Right renal pelvis (tissue), 4 donors: ENCODE results near the gene DTL. TPM values are rescaled to one million over a fixed set of nuclear protein-coding genes. Genes with fewer than 3 reads are reported as not detected.
A peak's percentile ranks its signal among the peaks of the same experiment; 100 is the strongest.

Experiments
- DNase-seq, 4 donors: peaks; one replicate each; pipeline ENCODE4 v3.0.0-alpha.2; 2013; ENCODE audit warnings: low read depth in 4 of 4, low spot score in 3 of 4, missing footprints in 1 of 4
- polyA plus RNA-seq, 4 donors: library from polyadenylated mRNA; unstranded; fragments of 120-200 nt; gene quantifications; one replicate each; pipeline ENCODE4 v1.2.1, GENCODE V29; 2013; ENCODE audit not compliant: insufficient read length in 4 of 4

DTL gene
- polyA plus RNA-seq, 4 donors = 16.9 to 19.6 (median 19.1) TPM

DNA sequence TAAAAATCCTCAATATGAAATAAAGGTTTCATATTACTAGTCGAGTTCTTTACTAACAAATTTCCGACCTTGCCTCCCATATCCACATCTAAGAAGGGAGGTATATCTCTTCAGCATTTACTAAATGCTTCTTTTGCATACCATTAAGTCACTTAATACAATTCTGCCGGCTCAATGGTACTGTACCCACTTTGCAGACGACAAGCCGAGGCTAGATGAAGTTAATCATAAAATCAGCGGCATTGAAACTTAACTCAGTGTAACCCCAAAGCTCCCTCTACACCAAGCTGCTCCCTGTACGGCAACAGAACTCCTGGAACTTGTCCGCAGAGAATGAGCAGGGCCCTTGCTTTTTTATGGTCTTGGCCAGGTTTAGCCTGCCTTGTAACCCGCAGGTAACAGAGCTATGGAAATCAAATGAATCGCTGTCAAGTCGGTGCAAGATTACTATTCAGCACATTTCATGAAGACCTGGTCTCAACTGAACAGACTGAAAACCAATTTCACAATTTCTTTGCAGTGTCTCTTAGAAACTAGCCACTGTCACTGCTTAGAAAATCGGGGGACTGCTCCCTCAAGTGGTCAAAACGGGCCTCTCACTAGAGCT lies 929 bp upstream of the DTL start:
- DNase-seq = no peak

GRCh38 chr1:212035835-212036605 lies 472 bp downstream of the DTL start:
- DNase-seq = no peak

- DNase-seq = no peak
Observed at GRCh38 chr1:212037900-212038299, 2.4 kb downstream of the DTL start.

DNA sequence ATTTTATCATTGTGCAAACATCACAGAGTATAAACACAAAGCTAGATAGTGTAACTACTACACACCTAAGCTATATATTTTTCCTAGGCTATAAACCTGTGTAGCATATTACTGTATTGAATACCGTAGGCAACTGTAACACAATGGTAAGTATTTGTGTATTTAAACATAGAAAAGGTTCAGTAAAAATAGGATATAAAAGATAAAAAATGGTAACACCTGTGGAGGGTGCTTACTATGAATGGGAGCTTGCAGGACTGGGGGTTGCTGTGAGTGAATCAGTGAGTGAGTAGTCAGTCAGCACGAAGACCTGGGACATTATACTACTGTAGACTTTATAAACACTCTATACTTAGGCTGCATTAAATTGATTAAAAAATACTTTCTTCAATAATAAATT lies 4.1 kb downstream of the DTL start:
- DNase-seq = no peak

- no peak for DNase-seq
Observed at GRCh38 chr1:212040629-212041412, 5.3 kb downstream of the DTL start.

GRCh38 chr1:212042436-212042835 lies 6.9 kb downstream of the DTL start:
- DNase-seq = no peak

- no peak for DNase-seq
Observed at GRCh38 chr1:212044851-212045250, 9.3 kb downstream of the DTL start.

DNA sequence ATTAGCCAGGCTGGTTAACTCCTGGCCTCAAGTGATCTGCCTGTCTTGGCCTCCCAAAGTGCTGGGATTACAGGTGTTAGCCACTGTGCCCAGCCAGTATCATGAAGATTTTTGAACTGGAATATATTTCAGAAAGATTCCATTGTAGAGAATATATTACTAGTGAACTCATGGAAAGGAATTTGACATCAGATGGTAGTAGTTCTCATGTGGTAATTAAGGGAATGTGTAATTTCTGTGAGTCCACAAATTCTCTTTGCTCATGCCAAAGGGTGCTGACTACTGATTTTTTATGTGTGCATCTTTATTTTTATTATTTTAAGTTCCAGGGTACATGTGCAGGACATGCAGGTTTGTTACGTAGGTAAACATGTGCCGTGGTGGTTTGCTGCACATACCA lies 10.4 kb downstream of the DTL start:
- DNase-seq = no peak

DNA sequence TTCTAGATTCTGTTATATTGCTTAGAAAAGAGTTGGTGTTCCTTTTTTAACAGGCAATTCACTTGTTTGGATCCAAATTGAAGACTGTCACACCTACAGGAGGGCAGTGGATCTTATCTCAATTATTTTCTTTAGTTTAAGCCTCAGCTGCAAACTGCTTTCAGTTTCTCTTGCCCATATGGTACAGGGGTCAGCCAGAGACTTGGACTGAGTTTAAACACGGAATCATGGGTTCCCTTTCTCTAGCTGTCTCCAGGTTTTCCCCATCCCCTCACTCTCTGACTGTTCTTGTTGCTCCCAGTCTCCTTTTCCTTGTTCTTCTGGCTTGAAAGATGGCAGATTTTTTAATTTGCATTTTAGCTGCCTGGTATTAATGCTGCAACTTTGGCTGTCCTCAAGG lies 18.4 kb downstream of the DTL start:
- no peak for DNase-seq

DNA sequence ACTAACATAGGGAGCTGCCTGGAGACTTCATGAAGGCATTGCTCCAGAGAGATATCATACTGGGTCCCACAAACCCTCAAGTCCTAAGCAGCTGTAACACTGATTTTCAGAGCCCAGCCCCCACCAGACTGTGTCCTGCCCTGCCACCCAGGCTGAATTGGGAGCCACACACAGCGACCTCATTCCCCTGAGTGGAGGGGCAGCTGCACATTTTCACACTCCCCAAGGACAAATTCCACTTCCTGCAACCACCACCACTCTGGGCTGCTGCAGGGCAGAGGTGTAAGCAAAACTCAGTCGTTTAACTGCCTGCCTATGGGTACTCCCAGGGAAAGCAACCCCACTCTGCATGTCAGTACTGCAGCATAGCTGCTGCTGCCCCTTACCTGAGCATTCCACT lies 19.8 kb downstream of the DTL start:
- no peak for DNase-seq

DNA sequence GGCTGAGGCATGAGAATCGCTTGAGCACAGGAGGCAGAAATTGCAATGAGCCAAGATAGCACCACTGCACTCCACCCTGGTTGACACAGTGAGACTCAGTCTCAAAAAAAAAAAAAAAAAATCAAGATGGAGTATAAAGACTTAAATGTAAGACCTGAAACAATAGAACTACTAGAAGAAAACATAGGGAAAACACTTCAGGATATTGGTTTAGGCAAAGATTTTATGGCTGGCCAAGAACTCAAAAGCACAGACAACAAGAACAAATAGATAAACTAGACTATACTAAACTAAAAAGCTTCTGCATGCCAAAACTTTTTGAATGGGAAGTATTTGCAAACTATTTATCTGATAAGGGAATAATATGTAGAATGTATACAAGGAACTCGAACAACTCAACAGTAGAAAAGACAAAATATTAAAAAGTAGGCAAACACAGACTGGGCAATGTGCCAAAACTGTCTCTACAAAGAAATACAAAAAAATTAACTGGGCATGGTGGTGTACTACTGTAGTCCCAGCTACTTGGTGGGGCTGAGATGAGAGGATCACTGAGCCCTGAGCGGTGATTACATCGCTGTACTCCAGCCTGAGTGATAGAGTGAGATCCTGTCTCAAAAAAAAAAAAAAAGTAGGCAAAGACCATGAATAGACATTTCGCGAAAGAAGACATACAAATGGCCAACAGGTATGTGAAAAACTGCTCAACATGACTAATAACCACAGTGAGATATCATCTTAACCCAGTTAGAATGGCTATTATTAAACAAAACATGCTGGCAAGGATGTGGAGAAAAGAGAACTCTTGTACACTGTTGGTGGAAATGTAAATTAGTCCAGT lies 25.3 kb downstream of the DTL start:
- no peak for DNase-seq

DNA sequence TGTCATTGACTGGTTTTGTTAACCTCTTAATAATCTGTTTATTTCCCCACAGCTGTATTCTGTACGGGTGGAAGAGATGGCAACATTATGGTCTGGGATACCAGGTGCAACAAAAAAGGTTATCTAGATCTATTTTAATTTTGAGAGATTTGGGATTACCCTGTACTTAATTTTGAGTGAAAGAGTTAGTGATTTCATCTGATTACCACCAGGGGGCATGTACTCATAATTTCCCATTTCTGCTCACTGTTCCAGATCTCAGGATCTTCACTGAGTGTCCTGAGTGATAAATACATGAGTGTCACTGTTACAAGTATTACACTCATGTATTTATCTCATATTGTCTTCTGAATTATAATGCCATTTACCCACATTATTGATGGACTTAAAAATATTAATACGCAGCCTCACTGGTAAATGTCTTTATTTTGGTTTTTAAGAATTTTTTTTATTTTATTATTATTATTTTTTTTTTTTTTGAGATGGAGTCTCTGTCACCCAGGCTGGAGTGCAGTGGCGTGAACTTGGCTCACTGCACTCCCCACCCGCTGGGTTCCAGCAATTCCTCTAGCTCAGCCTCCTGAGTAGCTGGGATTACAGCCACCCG lies 27.4 kb downstream of the DTL start:
- peak in 1 of 4 donors; percentile 5 for DNase-seq

- DNase-seq = peak in 1 of 4 donors; percentile 4
Observed at GRCh38 chr1:212067787-212068186, 32.2 kb downstream of the DTL start.

- peak in 3 of 4 donors; percentile 17 to 31 (median 18) for DNase-seq
Observed at GRCh38 chr1:212070720-212071302, 35.3 kb downstream of the DTL start.

GRCh38 chr1:212072047-212072446 lies 36.5 kb downstream of the DTL start:
- DNase-seq = no peak

DNA sequence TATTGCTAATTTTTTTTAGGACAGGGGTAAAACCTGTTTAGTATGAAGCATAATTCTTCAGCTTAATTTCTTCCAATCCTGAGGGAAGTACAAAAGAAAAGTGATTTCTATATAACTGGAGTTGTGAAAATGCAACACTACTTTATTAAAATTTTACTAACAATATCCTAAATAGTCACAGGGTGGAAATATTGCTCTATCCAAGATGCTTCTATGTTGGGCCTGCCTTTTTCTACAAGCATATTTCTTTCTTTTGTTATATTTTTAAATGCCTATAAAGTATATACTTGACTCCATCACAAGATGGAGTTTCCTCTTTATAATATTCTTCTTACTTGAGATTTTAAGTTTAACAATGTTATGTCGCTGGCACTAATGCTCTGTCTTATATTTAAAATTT lies 37.9 kb downstream of the DTL start:
- no peak for DNase-seq

GRCh38 chr1:212074313-212074712 lies 38.8 kb downstream of the DTL start:
- no peak for DNase-seq

DNA sequence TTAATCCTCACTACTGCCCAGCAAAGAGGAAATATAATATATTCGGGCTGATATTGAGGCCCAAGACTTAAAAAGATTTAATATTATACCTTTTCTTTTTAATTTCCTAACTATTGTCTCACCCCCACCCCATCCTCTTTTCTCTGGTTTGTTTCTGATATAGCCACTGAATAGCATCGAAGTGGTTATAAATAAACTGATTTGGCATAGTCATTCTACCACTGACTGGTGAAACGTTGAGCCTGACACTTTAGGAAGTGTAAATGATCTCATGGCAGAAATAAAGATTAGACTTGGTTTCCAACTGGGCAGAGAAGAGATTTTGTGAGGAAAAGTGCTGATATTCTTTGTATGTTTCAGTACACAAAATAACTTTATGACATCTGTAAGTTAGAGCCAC lies 39.3 kb downstream of the DTL start:
- DNase-seq = no peak

DNA sequence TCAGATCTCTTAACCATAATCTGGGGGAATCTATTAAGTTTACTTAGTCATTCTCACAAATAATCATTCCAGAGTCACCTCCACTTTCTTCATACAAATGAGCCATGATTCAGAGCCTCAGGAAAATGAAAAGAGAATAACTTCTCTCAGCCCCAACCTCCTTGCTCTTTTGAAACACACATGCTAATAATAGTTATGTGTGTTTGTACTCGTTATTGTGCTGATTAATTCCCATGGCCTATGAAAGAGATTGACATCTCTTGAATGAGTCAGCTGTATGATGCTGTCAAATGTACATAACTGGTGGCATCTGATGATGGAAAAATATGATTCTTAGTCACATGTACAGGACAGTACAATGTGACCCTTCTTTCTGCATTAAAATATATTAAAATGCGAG lies 41.5 kb downstream of the DTL start:
- DNase-seq = no peak

DNA sequence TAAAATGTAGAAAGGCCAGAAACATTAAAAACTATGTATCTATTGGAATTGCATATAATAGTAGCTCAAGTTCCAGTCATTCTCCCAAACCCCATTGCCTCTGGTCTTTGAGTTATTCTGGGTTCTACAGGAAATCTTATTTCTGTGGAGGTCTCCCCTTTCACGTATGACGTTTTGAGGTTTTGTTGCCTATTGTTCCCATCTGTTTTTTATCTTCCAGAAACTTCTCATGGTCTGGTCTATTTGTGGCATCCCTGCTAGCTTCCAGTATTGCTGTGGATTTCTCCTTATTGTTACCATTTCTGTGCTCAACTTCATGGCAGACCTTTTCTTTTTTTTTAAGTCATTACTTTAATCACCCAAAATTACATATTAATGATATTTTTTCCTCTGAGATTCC lies 43.3 kb downstream of the DTL start:
- no peak for DNase-seq
